Measurements from ENCODE around the gene FTCDNL1.

- TF ChIP-seq CTCF (IDR thresholded peaks at IDR 0.05) (no peak), EZH2phosphoT487 (IDR thresholded peaks at IDR 0.05) (no peak)
Observed at GRCh38 chr2:199740111-199740428, 110.9 kb downstream of the FTCDNL1 start.

All from neural progenitor cell (in vitro differentiated cells).